GM23338 (cell line): ENCODE data around the gene SH3RF3. TPM values are rescaled to one million over a fixed set of nuclear protein-coding genes. Genes with fewer than 3 reads are reported as not detected.

Experiments used
- ATAC-seq: fragments of 200-7000 bp; cut with Tn5 transposase; 3 replicates; pipeline ENCODE4 v1.9.1; 2020
- DNase-seq: peaks from one replicate; pipeline ENCODE4 v3.0.0-alpha.2; 2015; ENCODE audit warnings: low spot score
- H2AFZ ChIP-seq: fragments of 200-600 bp; sonication (generic); 2 replicates; pipeline ENCODE4 v1.8.0; 2016; ENCODE audit warnings: antibody characterized with exemption, mild to moderate bottlenecking, moderate library complexity
- H3F3A ChIP-seq: fragments of 200-600 bp; sonication (generic); replicated peaks from 2 replicates; pipeline ENCODE4 v1.8.0; 2017; ENCODE audit warnings: antibody characterized with exemption, mixed run types, low read depth
- H3K27ac ChIP-seq: fragments of 200-600 bp; sonication (generic); 2 replicates; pipeline ENCODE4 v1.6.1; 2016; ENCODE audit warnings: low read depth
- H3K27me3 ChIP-seq: fragments of 200-600 bp; sonication (generic); 2 replicates; pipeline ENCODE4 v1.8.0; 2016; ENCODE audit warnings: mild to moderate bottlenecking, mixed run types, moderate library complexity; ENCODE audit not compliant: insufficient read depth
- H3K36me3 ChIP-seq: fragments of 200-600 bp; sonication (generic); 2 replicates; pipeline ENCODE4 v1.8.0; 2016; ENCODE audit warnings: mild to moderate bottlenecking; ENCODE audit not compliant: insufficient read depth
- H3K4me1 ChIP-seq: fragments of 200-600 bp; sonication (generic); 2 replicates; pipeline ENCODE4 v1.8.0; 2016; ENCODE audit warnings: mild to moderate bottlenecking, moderate library complexity; ENCODE audit not compliant: insufficient read depth
- H3K4me2 ChIP-seq: fragments of 200-600 bp; sonication (generic); 2 replicates; pipeline ENCODE4 v1.7.1; 2017; ENCODE audit warnings: mixed run types
- H3K4me3 ChIP-seq: fragments of 200-600 bp; sonication (generic); 2 replicates; pipeline ENCODE4 v1.6.1; 2016; ENCODE audit warnings: mixed run types
- H3K79me2 ChIP-seq: fragments of 200-600 bp; sonication (generic); replicated peaks from 2 replicates; pipeline ENCODE4 v1.8.0; 2017; ENCODE audit warnings: mild to moderate bottlenecking; ENCODE audit not compliant: insufficient read depth
- H3K9me2 ChIP-seq: fragments of 200-600 bp; sonication (generic); 2 replicates; pipeline ENCODE4 v1.8.0; 2017; ENCODE audit not compliant: insufficient read depth
- H4K20me1 ChIP-seq: fragments of 200-600 bp; sonication (generic); replicated peaks from 2 replicates; pipeline ENCODE4 v1.8.0; 2017; ENCODE audit warnings: mild to moderate bottlenecking; ENCODE audit not compliant: insufficient read depth
- H3K27ac Mint-ChIP-seq: 2 replicates; pipeline ENCODE4 v1.8.0; 2020; ENCODE audit warnings: inconsistent platforms, mild to moderate bottlenecking, moderate library complexity, mixed read lengths
- H3K27me3 Mint-ChIP-seq: 3 replicates; pipeline ENCODE4 v1.8.0; 2022; ENCODE audit warnings: low read depth, mild to moderate bottlenecking, moderate library complexity, mixed read lengths, inconsistent platforms; ENCODE audit not compliant: insufficient read depth, poor library complexity
- H3K36me3 Mint-ChIP-seq: 3 replicates; pipeline ENCODE4 v1.8.0; 2021; ENCODE audit warnings: low read depth, mild to moderate bottlenecking, inconsistent platforms, moderate library complexity, mixed read lengths
- H3K4me1 Mint-ChIP-seq: 3 replicates; pipeline ENCODE4 v1.8.0; 2020; ENCODE audit warnings: mild to moderate bottlenecking, inconsistent platforms, mixed read lengths
- H3K4me3 Mint-ChIP-seq: 3 replicates; pipeline ENCODE4 v1.8.0; 2021; ENCODE audit warnings: moderate library complexity, mild to moderate bottlenecking, inconsistent platforms, mixed read lengths
- H3K9me3 Mint-ChIP-seq: 3 replicates; pipeline ENCODE4 v1.8.0; 2020; ENCODE audit warnings: moderate library complexity, mild to moderate bottlenecking, inconsistent platforms, mixed read lengths
- CREB1 ChIP-seq: fragments of 250-450 bp; sonication (Bioruptor Pico); IDR thresholded peaks from 2 replicates; pipeline ENCODE4 v1.5.0; 2020; ENCODE audit warnings: low read depth, mild to moderate bottlenecking, moderate library complexity
- CTCF ChIP-seq, 2 experiments: fragments of 200-600 bp in 1 of 2; sonication (generic) in 1 of 2; conservative IDR thresholded peaks; 2 replicates each; pipeline versions ENCODE4 v1.5.1 to v1.6.1; 2016 to 2017; ENCODE audit warnings: antibody characterized with exemption in 2 of 2, low read depth in 2 of 2, mild to moderate bottlenecking in 2 of 2, moderate library complexity in 1 of 2
- ETS1 ChIP-seq: IDR thresholded peaks from 2 replicates; pipeline ENCODE4 v1.6.1; 2016; ENCODE audit warnings: antibody characterized with exemption
- EZH2 ChIP-seq: fragments of 200-600 bp; sonication (generic); IDR thresholded peaks from one replicate; pipeline ENCODE4 v1.8.0; 2017; ENCODE audit warnings: antibody characterized with exemption, mild to moderate bottlenecking, low read depth; ENCODE audit not compliant: unreplicated experiment
- EZH2phosphoT487 ChIP-seq: fragments of 200-600 bp; sonication (generic); IDR thresholded peaks from one replicate; pipeline ENCODE4 v1.8.1; 2018; ENCODE audit warnings: antibody characterized with exemption; ENCODE audit not compliant: unreplicated experiment
- NANOG ChIP-seq: IDR thresholded peaks from 2 replicates; pipeline ENCODE4 v1.6.1; 2016; ENCODE audit warnings: antibody characterized with exemption, borderline replicate concordance
- REST ChIP-seq: IDR thresholded peaks from one replicate; pipeline ENCODE4 v1.6.1; 2018; ENCODE audit warnings: antibody characterized with exemption; ENCODE audit not compliant: unreplicated experiment
- STAT1 ChIP-seq: IDR thresholded peaks from one replicate; pipeline ENCODE4 v1.6.1; 2016; ENCODE audit warnings: antibody characterized with exemption; ENCODE audit not compliant: unreplicated experiment
- ZNF114 ChIP-seq: fragments of 250-450 bp; sonication (Bioruptor Pico); IDR thresholded peaks from 2 replicates; pipeline ENCODE4 v1.5.0; 2020; ENCODE audit warnings: mild to moderate bottlenecking, moderate library complexity
- ZNF331 ChIP-seq: fragments of 250-450 bp; sonication (Bioruptor Pico); IDR thresholded peaks from 2 replicates; pipeline ENCODE4 v1.5.0; 2020; ENCODE audit warnings: low read depth, mild to moderate bottlenecking, moderate library complexity
- ZNF462 ChIP-seq: fragments of 250-450 bp; sonication (Bioruptor Pico); IDR thresholded peaks from 2 replicates; pipeline ENCODE4 v1.5.0; 2020; ENCODE audit warnings: mild to moderate bottlenecking, moderate library complexity
- polyA plus RNA-seq: library from polyadenylated mRNA; unstranded; fragments of >200 nt; fragmentation: Nextera tagmentation; extraction: Ambion mirVana; gene quantifications from 2 replicates; pipeline ENCODE4 v1.2.1, GENCODE V29; 2016
- total RNA-seq: library from RNA; depleted of rRNA; stranded (reverse); fragments of >200 nt; shearing (Covaris generic); gene quantifications from 2 replicates; pipeline ENCODE4 v1.2.3, GENCODE V29; 2014

The SH3RF3 gene
- total and polyA plus RNA-seq, 2 experiments from 2014 or later = 0.11 to 0.63 TPM

GRCh38 chr2:109151519-109151918 lies 22.5 kb downstream of the SH3RF3 start:
- Histone ChIP-seq H3K4me1 (peaks cover 3% of the 10 kb centered on the region; the same call in 1 of the 2 replicates), H3K4me2 (no peak overlapping the region), H2AFZ (no peak overlapping the region), H3K9me2 (no peaks in the 10 kb centered on the region), H3K36me3 (no peaks in the 10 kb centered on the region), H3K27ac (no peak overlapping the region), H3K79me2 (no peaks in the 10 kb centered on the region), H3K4me3 (no peak overlapping the region), H3F3A (no peaks in the 10 kb centered on the region), H4K20me1 (no peaks in the 10 kb centered on the region), H3K27me3 (no peaks in the 10 kb centered on the region)
- no peaks in the 10 kb centered on the region for H3K36me3 Mint-ChIP-seq
- peaks cover 6% of the 10 kb centered on the region for H3K27me3 Mint-ChIP-seq
- peaks cover 5% of the 10 kb centered on the region for H3K4me1 Mint-ChIP-seq
- no peak for TF ChIP-seq CTCF (conservative IDR thresholded peaks at IDR 0.05; ENCODE audit: low read depth in 2 of 2)
- TF ChIP-seq ZNF331 (CRISPR knock-in tag) = no peak
- no peak for TF ChIP-seq EZH2phosphoT487
- TF ChIP-seq CREB1 = no peak
- no peak for TF ChIP-seq ZNF462 (CRISPR knock-in tag)
- no peak for TF ChIP-seq REST
- no peak for TF ChIP-seq ZNF114 (CRISPR knock-in tag)
- no peak for TF ChIP-seq NANOG
- no peak for TF ChIP-seq EZH2
- no peak for TF ChIP-seq STAT1
- TF ChIP-seq ETS1 = no peak
- ATAC-seq (no peak), DNase-seq (no peak)
- H3K9me3 Mint-ChIP-seq = peaks cover 2% of the 10 kb centered on the region; the same call in 1 of the 3 replicates
- no peak overlapping the region for H3K27ac Mint-ChIP-seq
- no peak overlapping the region for H3K4me3 Mint-ChIP-seq
